Measurements from ENCODE around the gene DISP1.
A peak's percentile ranks its signal among the peaks of the same experiment; 100 is the strongest.

DISP1 gene

DNA sequence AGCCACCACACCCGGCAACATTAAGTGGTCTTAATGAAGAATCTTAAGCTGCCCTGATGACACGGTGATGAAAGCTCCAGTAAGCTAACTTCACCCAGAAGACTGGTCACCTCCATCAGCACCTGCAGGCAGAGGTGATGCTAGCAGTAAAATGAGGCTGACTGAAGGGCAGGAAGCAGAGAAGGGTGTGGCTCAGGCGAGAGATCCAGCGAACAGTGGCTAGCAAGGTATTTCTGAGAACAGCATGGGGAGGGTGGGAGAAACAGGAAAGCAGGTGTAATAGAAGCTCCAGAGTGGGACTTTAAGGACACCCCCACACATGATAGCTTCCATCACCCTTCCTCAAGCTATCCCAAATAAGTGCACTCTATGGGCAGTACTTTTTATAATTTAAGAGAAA is 15.9 kb upstream of the DISP1 start:
- no peak for DNase-seq
- peaks cover 6% of the 10 kb centered on the region for H3K27me3 ChIP-seq
- no peaks in the 10 kb centered on the region for H3K36me3 ChIP-seq
- no peak for TF ChIP-seq CTCF (IDR thresholded peaks at IDR 0.05; ENCODE audit: low read depth, low read length)
- H3K4me3 ChIP-seq (ENCODE audit: low read depth, low read length) = no peak overlapping the region
- H3K9me3 ChIP-seq = no peaks in the 10 kb centered on the region; the same call in 1 of the 2 replicates
- H3K4me1 ChIP-seq = no peaks in the 10 kb centered on the region

DNA sequence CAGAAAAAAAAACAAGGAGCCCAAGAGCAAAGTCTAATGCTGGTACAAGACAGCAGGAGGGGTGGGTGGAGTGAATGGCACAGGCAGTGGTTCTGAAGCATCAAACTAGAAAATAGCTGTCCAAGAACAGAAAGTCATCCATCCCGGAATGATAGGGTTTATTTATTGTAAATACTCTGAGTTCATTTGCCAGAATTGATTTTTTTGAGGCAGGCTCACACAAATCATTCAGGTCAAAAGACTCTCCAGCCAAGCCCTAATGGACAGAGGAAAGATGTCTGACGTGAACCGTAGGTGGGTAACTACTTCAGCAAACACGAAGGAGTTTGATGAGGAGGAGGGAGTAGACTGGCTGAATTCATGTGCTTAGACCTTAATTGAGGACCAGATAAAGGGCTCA is 13.8 kb upstream of the DISP1 start:
- TF ChIP-seq CTCF (IDR thresholded peaks at IDR 0.05; ENCODE audit: low read depth, low read length) = no peak
- H3K27me3 ChIP-seq = peaks cover 6% of the 10 kb centered on the region
- DNase-seq = no peak
- H3K36me3 ChIP-seq = no peaks in the 10 kb centered on the region
- H3K4me1 ChIP-seq = no peaks in the 10 kb centered on the region
- no peak overlapping the region for H3K4me3 ChIP-seq (ENCODE audit: low read depth, low read length)
- no peaks in the 10 kb centered on the region; the same call in 1 of the 2 replicates for H3K9me3 ChIP-seq

DNA sequence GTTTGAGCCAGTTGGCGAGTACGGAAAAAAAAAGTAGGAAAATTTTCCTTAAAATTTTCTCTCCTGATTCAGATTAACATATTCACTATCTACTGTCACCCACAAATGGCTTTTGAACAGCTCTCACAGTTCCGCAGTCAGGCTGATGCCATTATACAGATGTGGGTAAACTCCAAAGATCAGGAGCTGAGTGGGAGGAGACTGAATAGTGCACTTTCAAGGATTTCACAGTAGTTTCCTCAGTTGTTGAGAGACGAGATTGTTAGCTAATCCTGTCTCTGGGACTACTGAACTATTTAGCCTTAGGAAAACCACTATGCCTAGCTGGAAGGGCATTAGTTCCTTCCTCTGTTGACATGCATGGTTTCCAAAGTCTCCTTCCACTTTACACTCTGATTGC is 3.2 kb upstream of the DISP1 start:
- Histone ChIP-seq H3K4me1 (no peaks in the 10 kb centered on the region), H3K36me3 (no peaks in the 10 kb centered on the region), H3K9me3 (no peaks in the 10 kb centered on the region), H3K27me3 (no peaks in the 10 kb centered on the region), H3K4me3 (ENCODE audit: low read depth, low read length) (no peak overlapping the region)
- DNase-seq = no peak
- no peak for TF ChIP-seq CTCF (IDR thresholded peaks at IDR 0.05; ENCODE audit: low read depth, low read length)

DNA sequence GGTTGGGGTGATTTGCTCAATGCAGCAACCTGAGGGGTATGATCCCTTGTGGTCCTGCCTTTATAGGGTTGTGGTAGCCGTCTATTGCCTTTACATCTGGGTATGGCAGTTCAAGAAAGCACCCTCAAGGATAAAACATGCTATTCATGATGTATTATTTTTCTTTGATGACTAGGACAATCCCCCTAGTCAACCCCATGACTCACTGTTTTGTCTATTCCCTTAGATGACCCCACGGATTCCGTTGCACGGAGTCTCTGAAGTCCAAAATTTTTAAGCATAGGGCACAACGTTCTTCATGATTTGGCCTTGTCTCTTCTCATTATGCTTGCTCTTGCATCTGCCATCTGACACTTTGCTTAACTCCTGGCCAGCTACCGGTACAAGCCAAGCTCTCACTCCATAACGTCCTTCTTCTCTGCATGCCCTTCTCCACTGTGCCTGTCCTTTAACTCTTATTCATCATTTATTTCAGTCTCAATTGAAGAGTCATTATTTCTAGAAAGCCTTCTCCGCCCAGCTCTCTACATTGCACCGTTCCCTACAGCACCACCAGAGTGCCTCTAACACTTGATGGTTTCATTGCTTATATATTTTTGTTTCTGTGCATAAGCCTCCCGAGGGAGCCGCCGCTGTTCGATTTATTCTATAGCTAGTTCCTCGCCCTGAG is 838 bp upstream of the DISP1 start:
- TF ChIP-seq CTCF (IDR thresholded peaks at IDR 0.05; ENCODE audit: low read depth, low read length) = no peak
- H3K27me3 ChIP-seq = no peaks in the 10 kb centered on the region
- peak overlapping the region; percentile 97 for H3K4me3 ChIP-seq (ENCODE audit: low read depth, low read length)
- H3K4me1 ChIP-seq = no peaks in the 10 kb centered on the region
- no peak for DNase-seq
- no peaks in the 10 kb centered on the region for H3K9me3 ChIP-seq
- no peaks in the 10 kb centered on the region for H3K36me3 ChIP-seq

DNA sequence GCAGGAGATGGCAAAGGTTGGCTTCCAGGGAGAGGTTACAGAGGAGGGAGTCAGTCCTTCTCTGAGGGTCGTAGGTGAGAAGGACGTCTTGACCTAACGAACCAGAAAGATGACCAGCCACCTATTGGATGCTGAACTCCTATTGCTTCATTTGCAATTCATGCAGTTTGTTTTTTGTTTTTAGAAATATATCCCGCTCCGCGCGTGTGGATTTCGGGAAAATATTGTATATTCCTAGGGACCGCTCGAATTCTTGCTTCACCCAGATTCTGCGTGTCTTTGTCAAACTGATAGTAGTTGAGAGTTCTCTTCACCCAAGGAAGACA is 564 bp downstream of the DISP1 start:
- no peaks in the 10 kb centered on the region for H3K9me3 ChIP-seq
- DNase-seq = no peak
- no peaks in the 10 kb centered on the region for H3K27me3 ChIP-seq
- H3K4me3 ChIP-seq (ENCODE audit: low read depth, low read length) = peak overlapping the region; percentile 97
- no peak for TF ChIP-seq CTCF (IDR thresholded peaks at IDR 0.05; ENCODE audit: low read depth, low read length)
- no peaks in the 10 kb centered on the region for H3K4me1 ChIP-seq
- no peaks in the 10 kb centered on the region for H3K36me3 ChIP-seq

DNA sequence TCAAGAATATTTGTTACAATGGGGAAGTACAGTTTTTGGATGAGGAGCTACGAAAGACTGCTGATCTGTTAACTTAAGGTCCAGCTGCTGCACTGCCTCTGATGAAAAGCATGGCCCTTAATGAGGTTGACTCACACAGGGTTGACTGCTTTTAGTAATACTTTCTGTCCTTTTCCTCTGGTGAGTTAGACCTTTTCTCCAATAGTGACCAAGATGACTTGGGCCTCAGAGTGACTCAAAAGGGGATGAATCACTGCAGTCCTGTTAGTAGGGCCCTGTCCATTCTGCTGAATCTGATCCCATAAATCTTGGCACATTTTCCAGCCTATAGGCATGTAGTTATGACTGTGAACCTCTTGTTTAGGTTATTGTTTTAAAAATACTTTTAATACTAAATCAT is 2.7 kb downstream of the DISP1 start:
- Histone ChIP-seq H3K9me3 (no peaks in the 10 kb centered on the region), H3K4me3 (ENCODE audit: low read depth, low read length) (no peak overlapping the region)
- no peak for TF ChIP-seq CTCF (IDR thresholded peaks at IDR 0.05; ENCODE audit: low read depth, low read length)

More for the DNA sequence above, 2.7 kb downstream of the DISP1 start:
- H3K27me3 ChIP-seq = no peaks in the 10 kb centered on the region
- H3K36me3 ChIP-seq = no peaks in the 10 kb centered on the region
- DNase-seq = no peak
- no peaks in the 10 kb centered on the region for H3K4me1 ChIP-seq

Measured in BE2C (cell line).